GM19467 (cell line): ENCODE results near the gene NOL3.
"Not testable (repeated sequence)": the region's sequence is repeated elsewhere in the genome, so short reads cannot be mapped to it uniquely, and the experiment has no call there.

Experiments
- ATAC-seq: cut with Tn5 transposase; IDR thresholded peaks from one replicate; pipeline ENCODE4 v1.9.1; 2021; ENCODE audit warnings: mild to moderate bottlenecking, moderate library complexity; ENCODE audit not compliant: unreplicated experiment

The NOL3 gene

GRCh38 chr16:67170168-67170948 is at the start of gene NOL3:
Gene NOL3, plus strand, starts transcription at chr16:67170538.
- no peak for ATAC-seq

DNA sequence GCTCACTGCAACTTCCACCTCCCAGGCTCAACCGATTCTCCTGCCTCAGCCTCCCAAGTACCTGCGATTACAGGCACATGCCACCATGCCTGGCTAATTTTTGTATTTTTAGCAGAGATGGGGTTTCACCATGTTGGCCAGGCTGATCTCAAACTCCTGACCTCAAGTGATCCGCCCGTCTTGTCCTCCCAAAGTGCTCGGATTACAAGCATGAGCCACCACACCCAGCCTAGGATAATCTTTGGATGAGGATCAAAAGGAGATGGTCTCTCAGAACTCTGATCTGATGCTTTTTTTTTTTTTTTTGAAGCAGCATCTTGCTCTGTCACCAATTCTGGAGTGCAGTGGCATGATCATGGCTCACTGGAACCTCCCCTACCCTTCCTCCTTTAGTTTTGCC is 47.5 kb upstream of the NOL3 start:
- ATAC-seq = not testable (repeated sequence)

DNA sequence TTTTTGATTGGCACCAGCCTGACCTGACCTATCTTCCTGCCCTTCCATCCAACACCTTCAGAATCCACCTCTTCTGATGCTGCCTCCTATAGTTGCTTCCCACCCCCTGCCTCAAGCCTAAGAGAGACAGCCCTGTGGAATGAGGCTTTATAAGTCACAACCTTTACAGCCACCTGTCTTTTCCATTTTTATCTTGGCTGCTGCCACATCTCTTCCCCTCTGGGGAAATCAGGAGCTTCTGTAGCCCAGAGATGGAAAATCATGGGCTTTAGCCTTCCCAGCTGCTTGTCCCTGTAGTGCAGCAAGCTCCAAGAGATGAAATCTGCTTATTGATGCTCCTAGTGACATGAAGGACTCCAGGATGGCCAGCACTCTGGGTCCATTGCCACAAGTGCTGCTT is 41.9 kb upstream of the NOL3 start:
- no peak for ATAC-seq

DNA sequence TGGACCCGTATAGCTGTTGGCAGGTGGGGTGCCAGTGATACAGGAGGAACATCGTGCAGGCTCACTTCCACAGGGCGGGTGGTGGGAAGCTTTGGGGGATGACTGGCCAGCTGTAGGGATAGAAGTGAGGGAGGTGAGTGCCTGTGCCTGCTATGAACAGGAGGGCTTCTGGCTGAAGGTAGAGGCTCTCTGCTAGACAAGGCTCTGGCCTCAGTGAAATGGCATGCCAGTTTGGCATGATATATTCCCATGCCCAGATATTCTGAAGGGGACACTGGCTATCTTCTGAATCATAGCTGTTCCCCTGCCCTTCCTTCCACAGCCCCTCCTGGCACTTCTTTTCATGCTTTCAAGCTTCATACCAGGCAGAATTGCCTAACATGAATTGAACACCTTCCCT is 41.5 kb upstream of the NOL3 start:
- no peak for ATAC-seq

GRCh38 chr16:67129422-67129821 is 40.9 kb upstream of the NOL3 start:
- no peak for ATAC-seq

DNA sequence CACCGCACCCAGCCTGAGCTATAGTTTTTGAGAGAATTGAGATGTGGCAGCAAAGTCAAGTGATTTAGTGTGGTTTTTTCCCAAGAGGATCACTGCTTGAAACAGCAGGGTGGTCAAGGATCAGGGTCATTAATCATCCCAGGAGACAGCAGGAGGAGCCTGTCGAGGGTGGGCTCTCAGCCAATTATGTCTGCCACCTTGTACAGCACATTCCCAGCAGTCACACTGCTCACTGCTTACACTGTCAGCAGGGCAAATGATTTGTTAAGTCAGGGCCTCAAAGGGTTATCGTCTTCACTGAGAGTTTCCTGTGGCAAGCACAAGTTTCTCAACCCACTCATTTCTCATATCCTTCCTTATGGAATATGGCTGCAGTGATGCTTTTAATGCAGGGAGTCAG is 32.7 kb upstream of the NOL3 start:
- no peak for ATAC-seq

- no peak for ATAC-seq
These were observed 28.9 kb upstream of the NOL3 start for GRCh38 chr16:67141391-67141790.

- no peak for ATAC-seq
These were observed 28.0 kb upstream of the NOL3 start for GRCh38 chr16:67142342-67142741.

DNA sequence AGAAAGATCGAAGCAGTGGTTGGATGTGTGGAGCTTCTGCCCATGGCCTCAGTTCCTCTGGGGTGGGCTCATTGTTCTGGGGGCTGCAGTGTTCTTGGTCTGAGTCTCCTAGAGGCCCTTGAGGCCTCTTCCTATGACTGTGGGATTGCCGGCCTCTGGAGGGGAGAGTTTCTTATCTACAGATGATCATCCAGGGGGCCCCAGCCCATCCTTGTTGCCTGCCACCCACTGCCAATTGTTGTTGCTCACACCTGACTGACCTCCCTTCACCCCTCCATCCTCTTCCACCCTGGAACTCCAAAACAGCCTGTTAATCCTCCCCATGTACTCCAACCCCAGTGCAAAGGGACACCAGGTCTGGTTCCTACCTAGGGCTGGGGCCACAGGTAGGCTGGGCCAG is 25.4 kb upstream of the NOL3 start:
- ATAC-seq = no peak

DNA sequence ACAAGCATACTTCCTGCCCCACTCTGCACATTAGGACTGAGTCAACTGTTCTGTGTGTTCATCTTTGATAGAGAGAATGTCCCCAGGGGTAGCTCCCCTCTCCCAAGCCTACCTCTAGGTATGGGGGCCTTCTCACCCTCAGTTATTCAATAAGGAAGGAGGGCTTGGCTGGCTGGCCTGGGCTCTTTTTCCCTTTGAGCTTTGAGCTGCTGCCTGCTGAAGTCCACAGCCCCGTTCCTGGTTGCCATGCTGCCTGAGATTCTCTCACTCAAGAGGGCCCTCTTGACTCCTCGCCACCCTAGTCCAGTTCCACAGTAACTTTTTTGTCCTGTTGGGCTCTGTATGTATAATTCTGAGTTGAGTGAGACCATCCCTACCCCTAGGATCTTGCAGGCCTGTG is 24.6 kb upstream of the NOL3 start:
- ATAC-seq = no peak

DNA sequence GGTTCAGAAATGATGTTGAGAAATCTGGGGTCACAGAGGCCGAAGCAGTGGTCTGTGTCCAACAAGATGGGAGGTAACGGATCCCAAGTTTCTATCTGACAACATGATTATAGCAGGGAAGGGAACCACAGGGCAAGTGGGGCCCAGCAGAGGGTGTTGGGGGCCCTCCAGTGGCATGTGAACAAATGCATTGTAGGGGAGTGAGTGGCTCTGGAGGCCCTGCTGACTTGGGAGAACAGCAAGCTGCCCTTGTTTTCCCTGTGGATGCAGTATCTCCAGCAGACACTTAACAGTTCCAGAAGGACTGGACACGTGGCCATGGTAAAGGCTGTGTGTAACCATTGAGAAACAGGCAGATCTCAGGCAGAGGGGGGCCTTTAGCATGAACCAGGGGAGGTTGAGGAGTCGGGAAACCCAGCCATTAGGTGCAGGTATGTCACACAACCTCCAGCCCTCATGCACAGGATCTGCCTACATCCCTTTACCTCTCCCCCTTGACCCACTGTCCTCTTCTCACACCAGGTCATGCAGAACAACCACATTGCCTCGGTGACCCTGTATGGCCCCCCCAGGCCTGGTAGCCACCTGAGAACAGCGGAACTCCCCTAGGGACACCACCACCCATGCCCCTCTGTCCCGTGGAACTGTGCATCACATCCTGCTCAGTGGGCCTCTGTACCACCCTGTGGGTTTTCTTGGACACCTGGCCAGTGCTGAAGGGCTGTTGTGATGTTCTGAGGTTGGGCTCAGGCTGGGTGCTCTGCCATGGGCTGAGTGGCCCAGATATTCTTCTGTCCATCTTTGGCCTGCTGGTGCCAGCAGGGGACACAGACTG is 23.6 kb upstream of the NOL3 start:
- ATAC-seq = no peak

GRCh38 chr16:67147437-67148140 is 22.7 kb upstream of the NOL3 start:
- no peak for ATAC-seq

GRCh38 chr16:67148221-67148620 is 22.1 kb upstream of the NOL3 start:
- no peak for ATAC-seq

GRCh38 chr16:67148656-67149275 is 21.6 kb upstream of the NOL3 start:
- no peak for ATAC-seq

- no peak for ATAC-seq
These were observed 20.9 kb upstream of the NOL3 start for GRCh38 chr16:67149276-67150046.

- ATAC-seq = no peak
These were observed 20.1 kb upstream of the NOL3 start for GRCh38 chr16:67150047-67150832.

DNA sequence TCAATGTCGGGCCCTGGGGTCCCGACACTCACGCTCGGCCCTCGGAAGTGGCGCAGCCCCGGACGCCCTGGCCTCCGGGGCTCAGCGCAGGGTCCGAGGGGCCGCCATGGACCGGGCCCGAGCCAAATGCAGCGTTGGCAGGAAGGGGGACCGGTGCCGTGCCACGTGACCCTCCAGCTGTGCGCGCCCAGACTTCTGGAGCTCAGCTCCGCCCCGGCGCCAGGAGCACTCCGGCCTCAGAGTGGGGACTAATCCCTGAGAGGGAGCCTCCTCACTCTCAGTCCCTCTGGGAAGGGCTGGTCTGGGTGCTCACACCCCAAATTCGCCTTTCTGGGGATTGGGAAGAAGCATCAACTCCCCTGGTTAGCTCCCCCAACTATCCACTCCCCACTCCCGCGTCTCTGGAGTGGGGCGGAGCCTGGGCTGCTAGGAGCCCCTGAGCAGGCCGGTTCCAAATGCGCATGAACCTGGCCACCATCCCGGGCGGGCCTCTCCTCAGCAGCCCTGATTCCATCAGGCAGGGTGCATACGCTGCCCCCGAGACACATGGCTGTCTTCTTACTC is 19.4 kb upstream of the NOL3 start, which contains the start of gene B3GNT9:
TSS of gene B3GNT9 (minus strand) at position 166 of the 564 bp plus-strand sequence. CDS start 513 bp downstream, outside the sequence.
- ATAC-seq = no peak

DNA sequence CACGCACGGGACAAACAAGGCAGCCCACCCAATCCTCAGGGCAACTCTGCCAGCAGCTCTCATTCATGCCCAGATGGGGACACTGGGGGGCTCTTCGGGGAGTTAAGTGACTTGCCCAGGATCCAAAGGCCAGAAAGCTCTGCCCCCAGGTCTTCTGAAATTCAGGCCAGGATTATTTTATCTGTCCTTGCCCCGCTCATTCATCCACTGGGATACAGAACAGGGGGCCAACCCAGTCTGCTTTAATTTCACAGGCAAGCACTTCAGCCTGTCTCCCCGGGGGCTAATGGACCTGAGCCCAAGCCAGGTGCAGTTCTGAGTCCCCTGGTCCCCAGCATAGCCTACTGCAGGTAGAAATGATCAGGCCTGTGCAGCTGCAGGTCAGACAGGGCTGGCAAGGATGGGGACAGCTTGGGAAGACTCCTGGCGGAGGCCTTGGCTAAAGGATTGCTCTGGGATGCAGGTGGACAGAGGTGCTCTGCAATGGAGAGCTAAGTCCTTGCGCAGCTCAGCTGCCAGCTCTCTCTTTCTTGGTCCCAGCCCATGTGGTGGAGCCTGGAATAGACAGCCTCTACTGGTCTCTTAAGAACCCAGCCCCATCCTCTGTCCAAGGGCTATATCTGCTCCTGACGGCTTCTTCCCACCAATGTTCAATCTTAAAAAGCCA is 18.8 kb upstream of the NOL3 start:
- ATAC-seq = no peak
